BJ (cell line): Measurements from ENCODE around the gene DHCR24. TPM values are rescaled to one million over a fixed set of nuclear protein-coding genes. Genes with fewer than 3 reads are reported as not detected.

Experiments used
- CTCF ChIA-PET: fragments of 350-600 bp; formaldehyde crosslinking; extraction: SDS; loops from one replicate; lab custom pipeline; 2021; ENCODE audit warnings: antibody characterized with exemption, inconsistent platforms; lab: Yijun Ruan, JAX
- POLR2A ChIA-PET: fragments of 300-600 bp; sonication (Branson Sonifier 250); formaldehyde crosslinking; extraction: SDS; loops from one replicate; lab custom pipeline; 2021; ENCODE audit warnings: antibody characterized with exemption; lab: Charles Lee
- DNase-seq: peaks from one replicate; pipeline ENCODE4 v3.0.0-alpha.2; 2011; ENCODE audit warnings: low read depth
- H3K27me3 ChIP-seq: 2 replicates; pipeline ENCODE4 v1.6.0; 2011; ENCODE audit warnings: low read length; ENCODE audit not compliant: control insufficient read depth, insufficient read depth
- H3K36me3 ChIP-seq: 2 replicates; pipeline ENCODE4 v1.5.1; 2011; ENCODE audit warnings: low read length; ENCODE audit not compliant: control insufficient read depth, insufficient read depth
- H3K4me3 ChIP-seq: 2 replicates; pipeline ENCODE4 v1.5.1; 2011; ENCODE audit warnings: low read depth, mild to moderate bottlenecking, control low read depth, low read length
- CTCF ChIP-seq: IDR thresholded peaks from 2 replicates; pipeline ENCODE4 v1.5.1; 2011; ENCODE audit warnings: low read depth, mild to moderate bottlenecking, control low read depth, inconsistent platforms, low read length, moderate library complexity; ENCODE audit not compliant: insufficient read depth
- polyA plus RNA-seq: library from polyadenylated mRNA; depleted of rRNA; stranded (reverse); fragments of >200 nt; gene quantifications from 2 replicates; pipeline ENCODE4 v1.2.3, GENCODE V29; 2011

DHCR24 gene
- polyA plus RNA-seq, 1 experiment = 75.0 TPM

GRCh38 chr1:54894271-54894670 lies 7.3 kb upstream of the DHCR24 start:
- ChIA-PET POLR2A (interaction anchor here (0.7 kb wide), 1 partner anchor 70 kb away, joined by 12 read pairs; no protein-coding TSS in a partner anchor), CTCF (interaction anchor here (0.8 to 2.8 kb wide), 2 partner anchors 10 to 51 kb away, joined by 4 to 9 read pairs; no protein-coding TSS in a partner anchor)
- DNase-seq = no peak
- Histone ChIP-seq H3K4me3 (no peak overlapping the region), H3K36me3 (no peaks in the 10 kb centered on the region), H3K27me3 (no peaks in the 10 kb centered on the region)
- no peak for TF ChIP-seq CTCF

GRCh38 chr1:54892586-54892985 lies 5.6 kb upstream of the DHCR24 start:
- Histone ChIP-seq H3K4me3 (no peak overlapping the region), H3K27me3 (no peaks in the 10 kb centered on the region), H3K36me3 (no peaks in the 10 kb centered on the region)
- ChIA-PET POLR2A (no interaction called here), CTCF (interaction anchor here (1.2 kb wide), 1 partner anchor 58 kb away, joined by 5 read pairs; no protein-coding TSS in a partner anchor)
- TF ChIP-seq CTCF = no peak
- DNase-seq = no peak

GRCh38 chr1:54889132-54889725 lies 2.2 kb upstream of the DHCR24 start:
- Histone ChIP-seq H3K4me3 (no peak overlapping the region), H3K36me3 (no peaks in the 10 kb centered on the region), H3K27me3 (no peaks in the 10 kb centered on the region)
- DNase-seq = no peak
- no peak for TF ChIP-seq CTCF
- CTCF ChIA-PET = interaction anchor here (1.3 to 3.1 kb wide), 3 partner anchors 51 to 107 kb away, joined by 3 to 16 read pairs (median 3); no protein-coding TSS in a partner anchor
- POLR2A ChIA-PET = no interaction called here

- Histone ChIP-seq H3K27me3 (no peaks in the 10 kb centered on the region), H3K4me3 (no peak overlapping the region), H3K36me3 (no peaks in the 10 kb centered on the region)
- TF ChIP-seq CTCF = no peak
- DNase-seq = no peak
- ChIA-PET POLR2A (no interaction called here), CTCF (interaction anchor here (1.1 to 3.1 kb wide), 5 partner anchors 41 to 108 kb away, joined by 3 to 16 read pairs (median 4); no protein-coding TSS in a partner anchor)
Observed at GRCh38 chr1:54888080-54888733, 1.2 kb upstream of the DHCR24 start.

- no peak for TF ChIP-seq CTCF
- POLR2A ChIA-PET = no interaction called here
Observed at GRCh38 chr1:54887665-54888071, 673 bp upstream of the DHCR24 start.

More at GRCh38 chr1:54887665-54888071, 673 bp upstream of the DHCR24 start:
- no peaks in the 10 kb centered on the region for H3K27me3 ChIP-seq
- peak overlapping the region; percentile 92 for H3K4me3 ChIP-seq
- DNase-seq = no peak
- CTCF ChIA-PET = interaction anchor here (1.1 to 3.1 kb wide), 5 partner anchors 42 to 108 kb away, joined by 3 to 16 read pairs (median 4); no protein-coding TSS in a partner anchor
- no peaks in the 10 kb centered on the region for H3K36me3 ChIP-seq
